ENCODE results near the gene ARHGAP26.

DNA sequence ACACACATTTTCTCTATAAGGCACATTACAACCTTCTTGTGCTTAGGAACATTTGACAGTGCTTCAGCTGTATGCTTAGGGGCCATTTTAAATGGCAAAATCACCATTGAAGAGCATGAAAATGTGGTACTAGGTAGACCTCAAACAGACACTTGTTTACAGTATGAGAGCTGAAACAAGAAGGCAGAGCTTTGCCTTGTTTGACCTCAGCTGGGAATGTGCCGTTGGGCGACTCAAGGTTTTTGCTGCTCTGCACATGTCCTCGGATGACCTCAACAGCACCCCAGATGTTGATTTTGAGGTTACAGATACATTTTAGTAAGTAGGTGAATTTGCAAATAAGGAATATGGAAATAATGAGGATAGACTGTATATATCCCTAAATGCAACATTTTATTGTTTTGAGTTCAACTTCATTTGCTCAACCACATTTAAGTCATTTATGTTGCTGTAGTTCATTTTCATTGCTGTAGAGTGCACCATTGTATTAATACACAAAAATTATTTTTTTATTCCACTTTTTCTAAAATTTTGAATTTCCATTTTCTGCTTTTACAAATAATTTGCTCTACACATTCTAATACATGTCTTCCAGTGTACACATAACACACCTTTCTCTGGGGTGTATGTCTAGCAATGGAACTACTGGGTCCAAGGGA is 426.6 kb downstream of the ARHGAP26 start:
- TF ChIP-seq, protein P1, sequence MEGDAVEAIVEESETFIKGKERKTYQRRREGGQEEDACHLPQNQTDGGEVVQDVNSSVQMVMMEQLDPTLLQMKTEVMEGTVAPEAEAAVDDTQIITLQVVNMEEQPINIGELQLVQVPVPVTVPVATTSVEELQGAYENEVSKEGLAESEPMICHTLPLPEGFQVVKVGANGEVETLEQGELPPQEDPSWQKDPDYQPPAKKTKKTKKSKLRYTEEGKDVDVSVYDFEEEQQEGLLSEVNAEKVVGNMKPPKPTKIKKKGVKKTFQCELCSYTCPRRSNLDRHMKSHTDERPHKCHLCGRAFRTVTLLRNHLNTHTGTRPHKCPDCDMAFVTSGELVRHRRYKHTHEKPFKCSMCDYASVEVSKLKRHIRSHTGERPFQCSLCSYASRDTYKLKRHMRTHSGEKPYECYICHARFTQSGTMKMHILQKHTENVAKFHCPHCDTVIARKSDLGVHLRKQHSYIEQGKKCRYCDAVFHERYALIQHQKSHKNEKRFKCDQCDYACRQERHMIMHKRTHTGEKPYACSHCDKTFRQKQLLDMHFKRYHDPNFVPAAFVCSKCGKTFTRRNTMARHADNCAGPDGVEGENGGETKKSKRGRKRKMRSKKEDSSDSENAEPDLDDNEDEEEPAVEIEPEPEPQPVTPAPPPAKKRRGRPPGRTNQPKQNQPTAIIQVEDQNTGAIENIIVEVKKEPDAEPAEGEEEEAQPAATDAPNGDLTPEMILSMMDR (IDR thresholded peaks at IDR 0.05; ENCODE audit: low read depth, low read length, missing input control): no peak
- TF ChIP-seq JUND (IDR thresholded peaks at IDR 0.05) (no peak), NR2F2 (IDR thresholded peaks at IDR 0.05) (no peak), TAF1 (conservative IDR thresholded peaks at IDR 0.05) (no peak), SP1 (IDR thresholded peaks at IDR 0.05) (no peak)
- TF ChIP-seq, protein P2, sequence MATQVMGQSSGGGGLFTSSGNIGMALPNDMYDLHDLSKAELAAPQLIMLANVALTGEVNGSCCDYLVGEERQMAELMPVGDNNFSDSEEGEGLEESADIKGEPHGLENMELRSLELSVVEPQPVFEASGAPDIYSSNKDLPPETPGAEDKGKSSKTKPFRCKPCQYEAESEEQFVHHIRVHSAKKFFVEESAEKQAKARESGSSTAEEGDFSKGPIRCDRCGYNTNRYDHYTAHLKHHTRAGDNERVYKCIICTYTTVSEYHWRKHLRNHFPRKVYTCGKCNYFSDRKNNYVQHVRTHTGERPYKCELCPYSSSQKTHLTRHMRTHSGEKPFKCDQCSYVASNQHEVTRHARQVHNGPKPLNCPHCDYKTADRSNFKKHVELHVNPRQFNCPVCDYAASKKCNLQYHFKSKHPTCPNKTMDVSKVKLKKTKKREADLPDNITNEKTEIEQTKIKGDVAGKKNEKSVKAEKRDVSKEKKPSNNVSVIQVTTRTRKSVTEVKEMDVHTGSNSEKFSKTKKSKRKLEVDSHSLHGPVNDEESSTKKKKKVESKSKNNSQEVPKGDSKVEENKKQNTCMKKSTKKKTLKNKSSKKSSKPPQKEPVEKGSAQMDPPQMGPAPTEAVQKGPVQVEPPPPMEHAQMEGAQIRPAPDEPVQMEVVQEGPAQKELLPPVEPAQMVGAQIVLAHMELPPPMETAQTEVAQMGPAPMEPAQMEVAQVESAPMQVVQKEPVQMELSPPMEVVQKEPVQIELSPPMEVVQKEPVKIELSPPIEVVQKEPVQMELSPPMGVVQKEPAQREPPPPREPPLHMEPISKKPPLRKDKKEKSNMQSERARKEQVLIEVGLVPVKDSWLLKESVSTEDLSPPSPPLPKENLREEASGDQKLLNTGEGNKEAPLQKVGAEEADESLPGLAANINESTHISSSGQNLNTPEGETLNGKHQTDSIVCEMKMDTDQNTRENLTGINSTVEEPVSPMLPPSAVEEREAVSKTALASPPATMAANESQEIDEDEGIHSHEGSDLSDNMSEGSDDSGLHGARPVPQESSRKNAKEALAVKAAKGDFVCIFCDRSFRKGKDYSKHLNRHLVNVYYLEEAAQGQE (IDR thresholded peaks at IDR 0.05): no peak
- TF ChIP-seq, protein P3, sequence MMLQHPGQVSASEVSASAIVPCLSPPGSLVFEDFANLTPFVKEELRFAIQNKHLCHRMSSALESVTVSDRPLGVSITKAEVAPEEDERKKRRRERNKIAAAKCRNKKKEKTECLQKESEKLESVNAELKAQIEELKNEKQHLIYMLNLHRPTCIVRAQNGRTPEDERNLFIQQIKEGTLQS (IDR thresholded peaks at IDR 0.05): no peak
- TF ChIP-seq, protein P4, sequence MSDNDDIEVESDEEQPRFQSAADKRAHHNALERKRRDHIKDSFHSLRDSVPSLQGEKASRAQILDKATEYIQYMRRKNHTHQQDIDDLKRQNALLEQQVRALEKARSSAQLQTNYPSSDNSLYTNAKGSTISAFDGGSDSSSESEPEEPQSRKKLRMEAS (IDR thresholded peaks at IDR 0.05): no peak

Data from liver (tissue), 3 donors.